Measurements from ENCODE around the gene LRRC8C.
"Not testable (repeated sequence)": the region's sequence is repeated elsewhere in the genome, so short reads cannot be mapped to it uniquely, and the experiment has no call there.

The LRRC8C gene

DNA sequence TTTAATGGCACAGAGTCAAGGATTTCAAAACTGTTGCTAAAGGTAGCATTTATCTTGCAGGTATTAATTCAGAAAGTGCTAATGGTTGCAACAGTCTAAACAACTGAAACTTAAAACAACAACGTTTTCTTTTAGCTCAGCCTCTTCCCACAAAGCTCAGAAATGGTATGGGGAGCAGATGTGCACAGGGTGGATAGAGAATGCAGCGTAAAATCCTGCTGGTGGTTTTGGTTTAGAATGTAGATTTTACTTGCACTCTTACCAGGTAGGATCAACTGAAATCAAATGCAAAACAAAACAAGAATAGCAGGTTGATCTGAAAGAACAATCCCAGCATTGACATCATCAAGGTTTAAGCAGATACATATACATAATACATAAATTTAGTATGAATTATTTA is 3.8 kb upstream of the LRRC8C start:
- intact Hi-C loops (cut with DNase I): no loop called here
- DNase-seq: no peak

DNA sequence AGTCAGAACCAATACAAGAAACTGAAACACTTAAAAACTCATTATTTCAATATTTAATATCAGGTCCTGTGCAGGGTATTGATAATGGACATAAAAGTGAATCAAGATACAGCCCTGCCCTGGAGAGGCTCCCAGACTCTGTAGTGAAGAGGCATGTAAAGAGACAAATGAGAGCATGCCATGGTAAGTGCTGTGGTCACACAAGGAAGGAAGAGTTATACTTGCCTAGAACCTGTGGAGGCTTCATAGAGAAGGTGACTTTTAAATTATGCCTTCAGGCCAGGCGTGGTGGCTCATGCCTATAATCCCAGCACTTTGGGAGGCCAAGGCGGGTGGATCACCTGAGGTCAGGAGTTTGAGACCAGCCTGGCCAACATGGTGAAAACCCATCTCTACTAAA is 3.3 kb upstream of the LRRC8C start:
- intact Hi-C loops (cut with DNase I); DNase-seq: not testable (repeated sequence)

DNA sequence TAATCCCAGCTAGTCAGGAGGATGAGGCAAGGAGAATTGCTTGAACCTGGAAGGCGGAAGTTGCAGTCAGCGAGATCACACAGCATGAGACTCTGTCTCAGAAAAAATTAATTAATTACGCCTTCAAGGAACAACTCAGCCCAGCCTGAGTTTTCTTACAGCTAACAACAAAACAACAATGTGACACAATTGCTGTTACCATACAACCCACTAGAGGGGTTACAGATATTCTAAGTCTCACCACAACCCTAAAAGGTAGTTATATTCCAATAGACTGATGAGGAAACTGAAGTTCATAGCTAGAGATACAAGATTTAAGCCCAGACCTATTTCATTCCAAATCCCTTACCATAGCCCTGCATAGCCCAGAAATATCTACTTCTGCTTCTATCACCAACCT is 2.9 kb upstream of the LRRC8C start:
- intact Hi-C loops (cut with DNase I): loop anchor here (10.0 kb wide), 1 partner anchor 365 kb away; the partner anchor contains the start of gene ZNF326
- no peak for DNase-seq

DNA sequence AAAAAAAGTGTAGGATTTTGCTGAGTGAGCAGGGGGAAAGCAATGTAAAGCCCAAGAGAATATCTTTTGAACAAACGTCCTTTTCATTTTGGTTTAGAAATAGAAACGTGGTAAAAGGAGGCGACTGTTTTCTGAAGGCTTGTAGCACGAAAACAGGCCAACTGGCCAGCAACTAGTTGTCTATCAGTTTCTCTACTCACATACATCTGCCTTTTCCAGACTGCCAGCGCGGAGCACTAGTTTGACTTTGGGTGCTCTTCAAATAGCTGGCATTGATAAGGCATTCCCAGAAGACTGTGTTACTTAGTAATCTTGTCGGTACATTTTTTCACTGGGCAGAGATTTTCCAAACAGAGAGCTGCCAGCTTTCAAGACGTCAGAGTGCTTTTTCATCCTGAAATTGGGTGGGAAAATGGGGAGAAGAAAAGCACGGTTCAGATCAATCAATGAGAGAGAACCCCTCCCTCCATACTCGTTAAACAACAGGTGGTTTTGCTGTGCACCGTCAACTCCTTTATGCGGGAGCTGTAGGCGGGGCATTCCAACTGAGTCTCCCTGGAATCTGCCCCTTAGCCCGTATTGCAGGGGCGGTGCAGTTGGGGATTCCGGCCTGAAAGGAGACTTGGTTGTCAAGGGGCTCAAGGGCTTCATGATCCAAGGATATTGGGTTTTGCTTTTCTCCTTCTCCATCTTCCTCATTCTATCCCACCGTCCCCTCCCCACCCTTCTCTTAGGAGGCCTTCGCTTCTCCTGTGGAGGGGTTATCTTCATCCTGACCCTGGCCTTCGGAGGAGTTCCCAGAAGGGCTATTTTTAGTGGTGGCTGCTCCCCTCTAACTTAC is 884 bp upstream of the LRRC8C start:
- peak in 32 of 42 donors; percentile 22 to 73 (median 46) for DNase-seq
- intact Hi-C loops (cut with DNase I): loop anchor here (2.0 to 10.0 kb wide), 2 partner anchors 131 to 363 kb away; partner anchors contain the start of gene ZNF326

DNA sequence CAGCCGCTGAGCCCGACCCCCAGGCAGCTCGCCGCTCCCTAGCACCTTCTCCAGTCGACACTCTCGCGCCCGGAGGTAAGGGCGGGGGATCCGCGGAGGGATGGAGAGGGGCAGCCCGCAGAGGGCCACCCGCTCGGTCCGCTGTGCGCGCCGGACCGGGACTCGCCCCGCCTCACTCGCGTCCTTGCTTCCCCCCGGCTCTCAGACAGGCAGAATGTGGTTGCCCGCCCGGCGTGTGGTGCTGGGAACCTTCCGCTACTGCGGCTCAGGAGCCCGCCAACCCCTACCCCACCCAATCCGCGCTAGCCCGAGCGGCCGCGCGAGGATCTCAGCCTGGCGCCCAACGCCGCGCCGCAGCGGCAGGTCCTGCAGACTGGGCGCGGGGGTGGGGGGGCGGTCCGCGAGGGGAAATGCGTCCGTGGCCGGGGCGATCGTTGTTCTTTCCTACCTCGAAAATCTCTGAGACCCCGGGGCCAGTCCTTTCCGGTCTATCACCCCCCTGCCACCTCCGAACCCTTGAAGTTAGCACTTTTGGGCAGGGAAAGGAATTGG is 404 bp downstream of the LRRC8C start:
- intact Hi-C loops (cut with DNase I): loop anchor here (2.0 to 10.0 kb wide), 2 partner anchors 129 to 361 kb away; partner anchors contain the start of gene ZNF326

DNA sequence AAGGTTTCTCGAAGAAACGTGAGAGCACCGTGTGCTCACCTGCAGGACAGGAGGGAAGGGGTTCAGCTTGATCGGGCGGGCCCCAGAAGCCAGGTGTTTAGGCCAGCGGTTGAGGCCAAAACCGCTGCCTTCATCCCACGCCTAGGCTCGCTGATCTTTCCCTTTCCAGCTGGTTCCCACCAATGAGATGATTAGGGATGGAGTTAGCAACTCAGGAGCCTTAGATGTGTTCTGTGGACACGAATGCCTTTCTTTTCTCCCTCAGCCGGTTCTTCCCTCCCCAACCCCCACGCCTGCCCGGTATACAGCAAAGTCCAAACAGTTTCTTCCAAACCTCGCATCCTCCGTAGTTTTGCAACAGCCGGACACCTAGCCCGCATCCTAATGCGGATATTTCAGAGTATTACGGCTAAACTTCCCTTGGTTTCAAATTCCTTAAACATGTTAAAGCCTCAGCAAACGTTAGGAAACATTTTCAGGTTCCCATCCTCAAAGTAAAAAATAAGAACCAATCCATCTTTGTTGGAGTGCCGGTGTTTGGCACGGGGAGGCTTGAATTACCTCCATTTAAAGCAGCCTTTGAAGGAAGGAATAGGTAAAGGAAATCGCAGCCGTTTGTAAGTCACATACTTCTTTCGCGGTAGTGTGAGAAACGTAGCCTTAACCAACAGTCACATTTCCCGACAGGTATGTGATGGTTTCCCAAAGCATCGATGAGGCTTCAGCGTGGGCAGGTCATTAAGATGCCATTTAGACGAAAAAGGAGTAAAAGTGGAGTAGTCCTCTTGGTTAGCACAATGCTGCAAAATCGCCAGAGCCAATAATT is 1.1 kb downstream of the LRRC8C start:
- intact Hi-C loops (cut with DNase I): loop anchor here (2.0 to 10.0 kb wide), 2 partner anchors 129 to 361 kb away; partner anchors contain the start of gene ZNF326
- DNase-seq: peak in 28 of 42 donors; percentile 9 to 70 (median 34)

More for the DNA sequence above, 404 bp downstream of the LRRC8C start:
- DNase-seq: peak in 39 of 42 donors; percentile 26 to 81 (median 60)

DNA sequence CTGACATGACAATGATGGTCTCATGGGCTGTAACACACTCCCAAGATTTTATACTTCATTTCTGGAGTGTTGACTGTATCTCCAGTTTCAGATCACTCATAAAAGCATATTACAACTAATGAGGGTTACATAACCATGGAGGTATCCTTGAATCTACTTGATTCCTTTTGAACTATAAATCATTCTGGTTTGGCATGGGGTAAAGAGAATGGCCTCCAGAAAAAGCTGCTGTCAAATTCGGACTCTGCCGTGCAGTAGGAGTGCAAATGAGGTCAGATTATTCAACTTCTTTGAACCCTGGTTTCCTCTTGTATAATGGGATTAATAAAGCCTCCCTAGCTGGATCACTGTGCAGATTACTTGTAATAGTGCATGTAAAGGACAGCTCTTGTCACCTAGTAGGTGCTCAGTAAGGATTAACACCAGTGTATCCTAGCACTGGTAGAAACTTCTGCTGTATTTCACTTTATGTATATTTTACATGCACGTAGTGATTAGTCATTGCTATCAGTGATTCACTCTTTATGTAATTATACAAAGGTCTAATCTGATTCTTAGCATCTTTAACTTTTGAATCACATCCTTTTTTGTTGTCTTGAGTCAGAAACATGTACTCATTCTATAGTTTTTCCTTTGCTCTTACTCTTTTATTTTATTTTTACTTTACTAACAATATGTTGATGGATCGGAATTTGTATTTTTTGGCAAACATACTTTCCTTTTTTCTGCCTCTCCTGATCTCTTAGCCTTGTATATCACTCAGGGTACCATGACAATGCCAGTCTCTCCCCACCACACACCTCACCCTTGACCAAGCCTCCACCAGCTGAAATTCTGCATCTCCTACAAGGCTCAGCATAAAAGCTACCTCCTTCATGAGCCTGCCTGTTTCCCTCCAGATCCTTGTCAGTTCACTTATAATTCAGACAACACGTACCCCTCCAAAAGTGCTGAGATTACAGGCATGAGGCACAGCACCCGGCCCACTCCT is 3.2 kb downstream of the LRRC8C start:
- intact Hi-C loops (cut with DNase I): loop anchor here (10.0 kb wide), 1 partner anchor 359 kb away; the partner anchor contains the start of gene ZNF326
- peak in 2 of 42 donors; percentile 21 to 22 for DNase-seq

DNA sequence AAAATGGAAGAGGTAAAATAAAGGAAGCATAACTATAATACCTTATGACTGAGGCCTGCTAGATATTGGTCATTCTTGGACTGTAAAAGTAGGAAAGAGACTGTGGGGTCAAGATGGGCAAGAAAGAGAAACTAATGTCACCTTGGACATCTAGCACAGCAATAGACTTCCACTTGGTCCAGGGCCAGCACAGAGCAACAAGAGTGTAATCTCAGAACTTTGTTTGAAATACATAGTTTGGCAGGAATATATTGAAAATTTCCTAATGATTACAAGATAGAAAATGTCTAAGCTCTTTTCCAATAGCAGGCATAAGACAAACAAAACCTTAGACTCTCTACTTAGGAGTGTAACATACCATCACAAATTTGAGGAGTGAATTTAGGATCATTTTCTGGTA is 4.6 kb downstream of the LRRC8C start:
- intact Hi-C loops (cut with DNase I): loop anchor here (10.0 kb wide), 1 partner anchor 357 kb away; the partner anchor contains the start of gene ZNF326
- no peak for DNase-seq

DNA sequence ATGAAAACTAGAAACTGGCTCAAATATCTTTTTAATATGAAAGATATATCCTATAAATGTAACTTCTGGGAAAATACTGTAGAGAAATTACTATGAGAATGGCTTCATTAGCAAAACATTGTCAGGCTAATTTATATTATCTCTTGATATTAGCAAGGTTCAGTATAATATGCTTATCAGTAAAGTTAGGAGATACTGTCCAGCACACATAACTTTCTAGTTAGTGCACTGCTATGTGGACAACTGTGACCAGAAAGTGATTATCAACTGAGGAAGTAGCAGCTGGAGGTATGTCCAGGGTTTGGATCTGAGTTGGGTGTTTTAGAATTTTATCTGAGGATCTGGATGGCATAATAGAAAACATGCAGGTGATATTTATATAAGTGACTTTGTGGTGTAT is 7.5 kb downstream of the LRRC8C start:
- intact Hi-C loops (cut with DNase I): no loop called here
- no peak for DNase-seq

DNA sequence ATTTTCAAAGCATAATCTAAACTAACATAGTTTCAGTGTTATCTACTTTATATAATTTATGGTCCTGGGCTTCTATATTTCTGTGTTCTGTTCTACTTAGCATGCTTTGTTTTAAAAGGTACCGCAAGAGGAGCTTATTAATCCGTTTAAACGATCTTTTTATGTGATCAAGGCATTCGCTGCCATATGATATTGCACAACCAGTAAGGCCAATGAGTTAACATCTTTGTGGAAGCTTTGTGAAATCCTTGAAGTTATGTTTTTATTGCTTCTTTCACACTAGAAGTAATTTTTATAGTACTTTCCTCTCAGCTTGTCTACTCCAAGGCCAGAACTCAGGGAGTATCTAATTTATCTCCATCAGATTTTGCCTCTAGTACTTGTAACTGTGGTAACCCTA is 8.9 kb downstream of the LRRC8C start:
- no peak for DNase-seq
- intact Hi-C loops (cut with DNase I): no loop called here

DNA sequence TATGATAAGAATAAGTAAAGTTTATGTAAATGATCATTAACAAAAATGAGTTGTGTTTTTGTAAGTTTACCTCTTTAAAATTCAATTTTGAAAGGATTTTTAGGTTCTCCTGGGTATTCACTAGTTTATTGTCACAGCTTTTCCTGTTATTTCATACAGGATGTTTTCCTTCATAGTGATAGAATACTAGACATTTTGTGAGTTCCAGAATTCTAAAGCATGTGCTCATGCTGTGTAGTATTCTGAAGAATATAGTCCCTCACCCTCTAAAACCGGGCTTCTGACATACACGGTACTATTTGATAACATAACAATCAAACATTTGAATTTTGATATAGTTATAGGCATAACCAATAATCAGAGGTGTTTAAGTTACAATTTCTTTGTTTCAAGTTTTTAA is 10.7 kb downstream of the LRRC8C start:
- no peak for DNase-seq
- intact Hi-C loops (cut with DNase I): no loop called here

DNA sequence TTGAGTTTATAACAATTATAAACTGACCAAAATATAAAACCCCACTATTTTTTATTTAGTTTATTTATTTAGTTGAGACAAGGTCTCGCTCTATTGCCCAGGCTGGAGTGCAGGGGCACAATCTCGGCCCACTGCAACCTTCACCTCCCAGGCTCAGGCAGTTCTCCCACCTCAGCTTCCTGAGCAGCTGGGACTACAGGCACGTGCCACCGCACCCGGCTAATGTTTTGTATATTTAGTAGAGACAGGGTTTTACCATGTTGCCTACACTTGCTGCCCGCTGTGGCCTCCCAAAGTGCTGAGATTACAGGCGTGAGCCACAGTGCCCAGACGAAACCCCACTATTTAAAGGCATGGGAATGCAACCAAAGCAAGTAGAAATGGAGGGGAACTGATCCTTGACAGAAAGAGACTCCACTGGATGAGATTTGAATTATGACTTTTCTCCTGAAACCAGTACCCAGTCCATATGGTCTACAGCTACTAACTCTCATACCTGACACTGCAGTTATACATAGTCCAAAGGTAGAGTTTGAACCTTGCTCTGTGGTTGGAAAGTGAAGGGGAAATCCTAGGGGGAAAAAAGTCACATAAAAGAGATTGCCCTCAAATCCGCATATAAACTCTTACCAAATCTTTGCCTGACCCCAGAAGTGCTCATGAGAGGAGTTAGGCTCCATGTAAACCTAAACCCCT is 11.3 kb downstream of the LRRC8C start:
- intact Hi-C loops (cut with DNase I): no loop called here
- no peak for DNase-seq

DNA sequence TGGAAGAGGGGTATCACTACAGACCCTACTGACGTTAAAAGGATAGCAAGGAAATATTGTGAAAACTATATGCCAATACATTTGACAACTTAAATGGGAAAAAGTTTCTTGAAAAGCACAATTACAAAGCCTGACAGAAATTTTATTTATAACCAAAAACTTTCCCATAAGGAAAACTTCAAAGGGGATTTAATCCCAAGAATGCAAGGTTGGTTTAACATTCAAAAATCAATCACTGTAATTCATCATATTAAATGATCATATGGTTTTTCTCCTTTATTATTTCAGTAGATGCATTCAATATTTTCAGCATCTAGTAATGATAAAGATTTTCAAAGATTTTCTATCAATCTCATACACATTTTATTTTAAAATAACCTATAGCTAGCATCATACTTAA is 13.3 kb downstream of the LRRC8C start:
- DNase-seq: no peak
- intact Hi-C loops (cut with DNase I): no loop called here

DNA sequence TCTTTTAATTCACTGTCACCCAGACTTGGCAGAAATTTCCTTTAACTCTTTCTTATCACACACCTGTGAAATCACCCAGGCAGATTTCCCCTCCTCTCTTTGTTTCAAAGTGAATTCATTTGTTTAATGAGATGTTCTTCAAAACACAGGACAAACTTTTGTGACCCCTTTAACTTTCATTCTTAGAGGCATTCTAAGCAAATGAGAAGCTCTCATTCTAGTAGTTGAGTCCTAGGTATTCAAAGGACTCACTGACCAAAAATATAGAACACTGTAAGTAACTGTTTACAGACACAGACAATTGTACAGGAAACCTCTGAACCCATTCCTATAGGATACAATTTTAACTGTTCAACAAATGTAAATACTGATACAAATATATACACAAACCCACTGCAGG is 16.9 kb downstream of the LRRC8C start:
- no peak for DNase-seq
- intact Hi-C loops (cut with DNase I): no loop called here

DNA sequence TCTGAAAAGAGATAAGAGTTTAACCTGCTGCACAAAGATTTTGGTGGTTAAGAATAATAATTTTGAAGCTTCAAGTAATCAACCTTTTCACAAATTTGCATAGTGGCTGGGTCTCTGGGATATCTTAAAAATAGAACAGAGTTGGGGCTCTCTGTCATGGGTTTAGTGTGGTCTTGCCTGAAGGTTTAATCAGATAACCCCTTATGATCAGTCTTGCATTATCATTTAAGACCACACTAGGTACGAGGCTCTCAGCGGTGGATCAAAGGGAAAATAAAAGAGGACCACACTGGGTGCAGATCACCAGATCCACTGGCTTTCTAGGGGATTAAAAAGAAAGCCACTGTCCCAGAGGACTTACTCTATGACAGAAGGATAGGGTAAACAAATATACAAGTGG is 19.5 kb downstream of the LRRC8C start:
- intact Hi-C loops (cut with DNase I): no loop called here
- DNase-seq: no peak

DNA sequence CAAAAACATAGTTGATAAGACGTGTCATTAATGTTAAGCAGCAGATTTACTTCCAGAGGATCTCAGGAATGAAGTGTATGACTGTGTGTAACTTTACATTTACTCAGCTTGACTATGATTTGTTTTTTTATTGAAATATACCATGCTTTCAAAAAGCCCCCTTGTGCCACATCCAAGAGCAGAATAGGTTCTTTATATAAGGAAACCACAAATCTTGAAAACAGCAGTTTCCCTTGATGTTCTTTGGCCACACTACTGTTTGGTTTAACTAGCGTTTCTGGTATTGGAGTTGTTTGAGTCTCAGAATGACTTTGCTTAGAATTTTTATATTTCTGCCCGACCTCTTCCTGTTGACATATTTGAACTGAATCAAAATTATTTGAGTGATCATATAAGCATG is 25.0 kb downstream of the LRRC8C start:
- intact Hi-C loops (cut with DNase I): no loop called here
- DNase-seq: no peak

DNA sequence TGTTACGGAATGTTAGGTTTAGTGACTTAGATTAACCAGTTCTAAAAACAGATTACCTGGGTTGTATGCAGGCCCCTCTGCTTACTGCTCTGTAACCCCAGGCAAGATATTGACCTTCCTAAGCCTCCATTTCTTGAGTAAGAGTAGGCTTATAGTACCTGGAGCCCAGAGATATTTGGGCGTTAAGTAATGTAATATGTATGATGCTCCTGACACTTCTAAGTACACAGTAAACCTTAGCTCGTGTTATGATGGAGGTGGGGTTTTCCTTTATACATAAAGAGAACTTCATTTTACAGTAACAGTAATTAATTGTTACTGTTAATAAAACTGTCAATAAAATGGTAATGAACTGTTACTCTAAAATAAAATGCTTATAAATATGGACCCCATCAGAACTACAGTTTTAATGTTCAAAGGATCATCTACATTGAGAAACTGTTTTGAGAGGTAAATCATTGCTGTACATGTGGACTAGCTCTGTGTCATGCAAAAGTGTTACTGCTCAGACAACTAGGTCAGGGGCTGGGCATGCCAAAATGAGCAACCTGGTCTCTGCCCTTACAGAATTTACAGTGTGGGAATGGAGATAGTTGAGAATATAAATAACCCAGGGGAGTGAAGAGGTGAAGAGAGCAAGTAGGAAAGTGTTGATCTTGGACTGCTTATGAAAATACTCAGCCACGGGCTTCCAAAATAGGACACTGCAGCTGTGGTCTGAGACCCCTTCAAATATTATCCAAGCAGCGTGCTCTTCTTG is 26.6 kb downstream of the LRRC8C start:
- no peak for DNase-seq
- intact Hi-C loops (cut with DNase I): no loop called here
